T-helper 2 cell treated with Interferon-gamma antibody and Interleukin-4, amounts not matched to agents 5 μg/mL and 100 μg/mL, for 36 hours (primary cell): ENCODE results near the gene ANKRD39.

ENCODE experiments used
- DNase-seq: peaks from one replicate; pipeline ENCODE4 v3.0.0; 2021; ENCODE audit warnings: low spot score
- H3K27ac Mint-ChIP-seq: one replicate; pipeline ENCODE4 v1.8.0; 2021; ENCODE audit warnings: mild to moderate bottlenecking, mixed read lengths
- H3K27me3 Mint-ChIP-seq: one replicate; pipeline ENCODE4 v1.8.0; 2021; ENCODE audit warnings: low read depth, mixed read lengths
- H3K36me3 Mint-ChIP-seq: one replicate; pipeline ENCODE4 v1.8.0; 2021; ENCODE audit warnings: low read depth, mixed read lengths
- H3K4me1 Mint-ChIP-seq: one replicate; pipeline ENCODE4 v1.8.0; 2021; ENCODE audit warnings: low read depth, mixed read lengths
- H3K4me3 Mint-ChIP-seq: one replicate; pipeline ENCODE4 v1.8.0; 2022; ENCODE audit warnings: mild to moderate bottlenecking, moderate library complexity, mixed read lengths
- H3K9me3 Mint-ChIP-seq: one replicate; pipeline ENCODE4 v1.8.0; 2021; ENCODE audit warnings: mixed read lengths

The ANKRD39 gene

DNA sequence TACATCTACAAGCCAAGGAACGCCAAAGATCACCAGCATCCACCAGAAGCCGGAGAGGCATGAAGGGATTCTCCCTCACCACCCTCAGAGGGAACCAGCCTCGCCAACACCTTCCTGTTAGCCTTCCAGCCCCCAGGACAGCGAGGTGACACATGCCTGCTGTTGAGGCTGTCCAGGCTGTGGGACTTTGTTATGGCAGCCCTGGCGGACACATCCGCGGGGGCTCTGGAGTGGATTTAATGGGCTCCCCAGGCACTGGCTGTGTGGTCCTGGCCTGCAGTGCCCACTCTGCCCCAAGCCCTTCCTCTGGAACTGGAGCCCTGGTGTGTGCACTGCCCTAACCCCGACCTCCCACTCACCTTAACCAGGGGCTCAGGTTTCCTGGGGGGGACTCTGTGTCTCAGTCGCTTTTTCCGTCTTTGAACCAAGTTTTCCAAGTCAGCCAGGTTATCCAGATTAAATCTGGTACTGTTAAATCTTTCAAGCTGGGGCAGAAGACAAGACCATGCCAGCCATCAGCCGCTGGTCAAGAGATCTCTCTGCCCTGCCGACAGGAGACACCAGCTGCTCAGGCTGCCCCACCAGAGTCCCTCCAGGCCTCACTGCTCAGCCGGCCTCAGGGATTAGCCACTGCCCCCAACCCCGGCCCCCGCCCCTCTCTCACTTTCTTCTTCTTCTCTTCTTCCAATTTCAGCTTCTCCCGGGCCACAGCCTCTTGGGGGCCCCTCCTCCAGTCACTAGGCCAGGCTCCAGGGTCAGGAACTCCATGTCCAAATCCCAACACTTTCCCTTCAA lies 15.9 kb downstream of the ANKRD39 start:
- H3K4me3 Mint-ChIP-seq: no peak overlapping the region
- H3K27ac Mint-ChIP-seq: no peak overlapping the region
- DNase-seq: no peak
- no peaks in the 10 kb centered on the region for H3K9me3 Mint-ChIP-seq
- no peaks in the 10 kb centered on the region for H3K27me3 Mint-ChIP-seq
- peaks cover 12% of the 10 kb centered on the region for H3K4me1 Mint-ChIP-seq
- peaks cover 25% of the 10 kb centered on the region for H3K36me3 Mint-ChIP-seq

DNA sequence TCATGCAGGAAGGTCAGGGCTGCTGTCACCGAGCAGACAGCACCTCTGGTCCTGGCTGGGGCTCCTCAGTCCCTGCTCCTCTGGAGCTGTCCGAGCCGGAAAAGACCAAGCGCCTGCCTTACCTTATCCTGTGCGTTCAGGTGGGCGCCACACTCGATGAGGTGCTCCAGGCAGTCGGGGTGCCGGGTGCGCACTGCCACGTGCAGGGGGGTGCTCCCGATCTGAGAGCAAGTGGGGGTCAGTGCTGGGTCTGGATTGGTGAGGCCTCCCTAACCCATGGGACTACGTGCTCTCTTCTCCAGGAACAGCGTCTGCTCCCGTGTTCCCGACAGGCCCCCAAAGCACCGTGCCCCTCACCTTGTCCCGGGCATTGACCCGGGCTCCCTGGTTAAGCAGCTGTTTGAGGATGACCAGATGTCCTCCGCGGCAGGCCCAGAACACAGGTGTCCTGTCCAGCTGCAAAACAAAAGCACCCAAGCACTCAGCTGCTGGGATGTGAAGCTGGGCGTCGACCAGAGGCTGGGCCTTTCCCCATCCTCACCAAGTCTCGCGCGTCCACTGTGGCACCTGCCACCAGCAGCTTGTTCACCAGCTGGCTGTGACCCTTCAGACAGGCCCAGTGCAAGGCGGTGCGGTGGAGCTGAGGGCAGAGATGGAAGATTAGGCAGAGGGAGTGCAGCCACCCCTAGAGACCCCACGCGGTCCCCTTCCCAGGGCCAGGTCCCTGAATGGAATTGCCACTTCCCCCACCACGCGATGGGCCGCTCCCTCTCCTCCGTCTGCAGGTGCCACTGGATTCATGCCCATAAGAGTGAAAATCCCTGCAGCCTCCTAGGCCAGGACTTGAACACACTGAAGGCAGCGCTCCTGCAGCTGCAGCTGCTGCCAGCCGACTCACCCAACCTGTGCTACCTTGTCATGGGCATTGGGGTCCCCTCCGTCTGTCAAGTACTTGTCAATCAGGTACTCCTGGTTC lies 17.7 kb downstream of the ANKRD39 start:
- Mint-ChIP-seq H3K36me3 (peaks cover 22% of the 10 kb centered on the region), H3K27ac (peak overlapping the region; percentile 31), H3K4me1 (peaks cover 12% of the 10 kb centered on the region), H3K4me3 (peak overlapping the region; percentile 24), H3K27me3 (no peaks in the 10 kb centered on the region), H3K9me3 (no peaks in the 10 kb centered on the region)
- no peak for DNase-seq

DNA sequence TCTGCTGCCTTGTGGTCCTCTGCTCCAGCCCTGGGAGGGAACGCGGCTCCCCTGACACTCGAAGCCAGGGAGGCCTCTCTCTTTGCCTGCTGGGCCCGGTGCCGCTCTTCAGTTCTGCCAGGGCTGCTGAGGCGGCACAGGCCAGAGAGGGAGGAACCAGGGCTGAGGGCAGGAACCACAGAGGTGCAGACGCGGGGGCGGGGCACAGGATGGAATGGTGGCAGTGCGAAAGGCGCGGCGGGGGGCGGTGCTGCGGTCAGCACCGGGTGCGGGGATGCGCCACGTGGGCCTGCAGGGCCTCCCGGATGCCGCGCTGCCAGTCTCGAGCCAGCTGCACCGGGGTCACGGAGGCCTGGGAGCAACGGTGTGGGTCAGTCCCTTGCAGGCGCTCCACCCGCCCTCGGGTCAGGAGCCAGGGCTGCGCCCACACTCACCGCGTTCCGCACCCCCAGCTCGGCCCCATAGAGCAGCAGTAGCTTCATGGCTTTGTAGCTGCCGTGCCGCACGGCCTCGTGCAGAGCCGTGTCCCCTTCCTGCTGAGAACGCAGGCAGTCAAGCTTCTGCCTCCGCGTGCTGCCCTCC lies 18.4 kb downstream of the ANKRD39 start:
- peaks cover 12% of the 10 kb centered on the region for H3K4me1 Mint-ChIP-seq
- peak; percentile 82 for DNase-seq
- no peaks in the 10 kb centered on the region for H3K27me3 Mint-ChIP-seq
- no peaks in the 10 kb centered on the region for H3K9me3 Mint-ChIP-seq
- peaks cover 25% of the 10 kb centered on the region for H3K36me3 Mint-ChIP-seq
- peak overlapping the region; percentile 64 for H3K4me3 Mint-ChIP-seq
- H3K27ac Mint-ChIP-seq: peak overlapping the region; percentile 81

DNA sequence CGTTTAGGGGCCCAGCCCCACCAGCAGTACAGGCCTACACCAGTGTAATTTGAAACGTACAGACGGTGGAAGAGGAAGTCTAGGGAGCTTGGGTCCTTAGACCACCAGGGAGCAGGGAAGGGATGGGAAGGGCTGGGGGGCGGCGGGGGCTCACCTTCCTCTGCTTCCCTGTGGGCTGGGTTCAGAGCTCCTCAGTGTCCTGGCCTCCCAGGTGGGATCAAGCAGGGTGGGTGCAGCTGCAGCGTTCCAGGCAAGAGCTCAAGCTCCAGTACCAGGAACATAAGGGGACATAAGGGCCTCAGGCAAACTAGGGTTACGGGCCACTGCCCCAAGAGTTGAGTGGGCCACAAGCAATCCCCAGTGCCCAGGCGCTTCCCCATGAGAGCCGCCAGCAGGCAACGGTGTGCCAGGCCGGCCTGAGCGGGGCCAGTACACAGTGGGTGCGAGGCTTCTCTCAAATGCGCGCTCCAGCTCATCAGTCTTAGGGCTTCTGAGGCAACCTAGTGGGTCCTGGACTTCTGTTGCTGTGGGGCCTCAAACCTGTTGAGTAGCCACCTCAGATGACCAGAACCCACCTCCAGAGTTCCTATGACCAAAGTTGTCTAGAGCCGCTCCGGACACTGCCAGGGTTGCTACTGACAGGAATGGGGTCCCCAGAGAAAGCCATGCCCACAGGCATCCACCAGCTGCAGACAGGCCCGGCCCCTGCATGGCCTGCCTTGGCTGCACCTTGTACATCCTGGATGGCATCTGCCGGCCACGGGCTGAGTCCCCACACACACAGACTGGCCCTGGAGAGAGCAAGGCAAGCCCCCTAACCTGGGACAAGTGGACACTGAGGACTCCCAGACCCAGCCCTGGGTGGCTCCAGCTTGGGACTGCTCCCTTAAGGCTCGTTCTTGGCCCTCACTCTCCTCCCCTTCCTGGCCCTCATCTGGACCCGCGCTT lies 19.2 kb downstream of the ANKRD39 start:
- DNase-seq: no peak
- Mint-ChIP-seq H3K27ac (peak overlapping the region; percentile 81), H3K27me3 (no peaks in the 10 kb centered on the region), H3K4me1 (peaks cover 12% of the 10 kb centered on the region), H3K36me3 (peaks cover 24% of the 10 kb centered on the region), H3K4me3 (peak overlapping the region; percentile 64), H3K9me3 (no peaks in the 10 kb centered on the region)

DNA sequence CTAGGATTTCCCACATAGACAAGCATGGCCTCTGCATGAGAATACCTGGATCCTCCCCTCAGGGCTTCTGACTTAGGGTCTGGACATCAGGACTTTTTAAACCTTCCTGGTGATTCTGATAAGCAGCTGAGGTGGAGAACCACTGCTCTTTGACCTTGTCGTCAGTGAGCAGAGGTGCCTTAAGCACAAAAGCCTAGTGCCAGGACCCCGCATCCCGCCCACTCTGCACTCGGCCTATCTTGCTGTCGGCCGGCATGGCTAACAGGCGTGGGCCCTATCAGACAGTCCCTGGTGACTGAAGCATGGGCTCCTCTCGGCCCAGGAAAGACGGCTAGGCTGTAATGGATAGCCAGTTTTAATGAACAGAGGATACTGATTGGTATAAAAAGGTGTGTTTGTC lies 20.2 kb downstream of the ANKRD39 start:
- no peaks in the 10 kb centered on the region for H3K9me3 Mint-ChIP-seq
- no peak for DNase-seq
- H3K4me1 Mint-ChIP-seq: peaks cover 8% of the 10 kb centered on the region
- no peak overlapping the region for H3K27ac Mint-ChIP-seq
- no peak overlapping the region for H3K4me3 Mint-ChIP-seq
- no peaks in the 10 kb centered on the region for H3K27me3 Mint-ChIP-seq
- peaks cover 29% of the 10 kb centered on the region for H3K36me3 Mint-ChIP-seq

DNA sequence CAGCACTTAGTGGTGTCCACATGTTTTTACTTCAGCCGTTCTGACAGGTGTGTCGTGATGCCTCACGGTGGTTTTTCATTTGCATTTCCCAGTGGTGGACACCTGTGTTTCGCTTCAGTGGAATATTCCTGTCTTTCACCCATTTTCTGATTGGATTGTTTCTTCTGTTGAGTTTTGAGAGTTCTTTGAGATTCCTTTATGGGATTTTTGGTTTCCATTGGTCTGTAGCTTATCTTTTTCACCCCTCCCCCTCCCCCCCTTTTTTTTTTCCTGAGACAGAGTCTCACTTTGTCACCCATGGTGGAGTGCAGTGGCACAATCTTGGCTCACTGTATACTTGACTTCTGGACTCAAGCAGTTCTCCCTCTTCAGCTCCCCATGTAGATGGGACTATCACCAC lies 22.0 kb downstream of the ANKRD39 start:
- H3K27ac Mint-ChIP-seq: no peak overlapping the region
- peaks cover 8% of the 10 kb centered on the region for H3K4me1 Mint-ChIP-seq
- DNase-seq: no peak
- H3K9me3 Mint-ChIP-seq: no peaks in the 10 kb centered on the region
- H3K27me3 Mint-ChIP-seq: no peaks in the 10 kb centered on the region
- H3K36me3 Mint-ChIP-seq: peaks cover 36% of the 10 kb centered on the region
- no peak overlapping the region for H3K4me3 Mint-ChIP-seq

DNA sequence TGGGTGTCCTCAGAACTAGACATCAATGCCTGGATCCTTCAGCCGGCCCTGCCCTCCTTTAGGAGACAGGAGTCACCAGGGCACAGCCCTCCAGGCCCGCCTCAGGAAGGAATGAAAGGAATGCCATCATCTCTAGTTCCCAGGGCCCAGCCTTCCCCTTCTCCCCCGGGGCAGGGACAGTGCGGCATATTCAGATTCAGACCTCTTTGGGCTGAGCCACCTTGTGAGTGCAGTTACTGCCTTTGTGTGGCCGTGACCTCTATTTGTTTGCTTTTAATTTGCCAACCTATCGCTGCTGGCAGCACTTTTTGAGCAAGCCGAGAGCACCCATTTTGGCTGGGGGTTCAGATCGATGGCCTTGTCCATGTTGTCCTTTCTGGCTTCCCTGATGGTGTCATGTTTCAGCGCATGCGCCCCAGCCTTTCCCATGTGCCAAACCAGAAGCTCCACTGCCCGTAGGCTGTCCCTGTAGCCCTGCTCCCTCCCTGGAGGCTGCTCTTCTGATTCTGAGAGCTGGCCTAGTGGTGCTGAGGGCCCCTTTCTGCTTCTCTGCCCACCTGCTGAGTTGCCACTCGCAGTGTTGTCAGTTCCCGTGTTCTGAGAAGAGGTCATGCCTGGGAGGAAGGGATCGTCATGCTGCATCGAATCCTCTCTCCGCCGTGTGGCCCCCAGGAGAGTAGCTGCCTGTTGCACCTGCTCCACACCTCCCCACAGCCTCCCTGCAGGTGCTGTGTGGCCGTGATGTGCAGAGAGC lies 24.9 kb downstream of the ANKRD39 start:
- peaks cover 53% of the 10 kb centered on the region for H3K36me3 Mint-ChIP-seq
- no peaks in the 10 kb centered on the region for H3K27me3 Mint-ChIP-seq
- DNase-seq: no peak
- H3K9me3 Mint-ChIP-seq: no peaks in the 10 kb centered on the region
- no peak overlapping the region for H3K4me3 Mint-ChIP-seq
- no peaks in the 10 kb centered on the region for H3K4me1 Mint-ChIP-seq
- H3K27ac Mint-ChIP-seq: no peak overlapping the region

DNA sequence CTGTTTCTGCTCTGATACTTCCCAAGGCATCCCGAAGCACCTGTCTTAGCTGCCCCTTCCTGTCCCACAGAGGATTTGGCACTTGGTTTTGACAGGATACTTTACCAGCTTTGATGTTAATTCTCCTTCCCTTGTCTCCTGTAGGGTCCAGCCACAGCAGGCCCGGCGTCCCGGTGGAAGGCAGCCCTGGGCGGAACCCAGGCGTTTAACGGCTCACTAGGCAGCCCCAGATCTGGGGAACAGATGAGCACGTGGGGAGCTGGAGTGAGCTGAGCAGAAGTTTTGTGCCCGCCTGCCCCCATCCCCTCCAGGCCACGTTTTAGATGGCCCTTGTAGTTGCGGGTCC lies 25.4 kb downstream of the ANKRD39 start:
- DNase-seq: no peak
- H3K27me3 Mint-ChIP-seq: no peaks in the 10 kb centered on the region
- no peaks in the 10 kb centered on the region for H3K4me1 Mint-ChIP-seq
- H3K9me3 Mint-ChIP-seq: no peaks in the 10 kb centered on the region
- no peak overlapping the region for H3K27ac Mint-ChIP-seq
- no peak overlapping the region for H3K4me3 Mint-ChIP-seq
- peaks cover 57% of the 10 kb centered on the region for H3K36me3 Mint-ChIP-seq

DNA sequence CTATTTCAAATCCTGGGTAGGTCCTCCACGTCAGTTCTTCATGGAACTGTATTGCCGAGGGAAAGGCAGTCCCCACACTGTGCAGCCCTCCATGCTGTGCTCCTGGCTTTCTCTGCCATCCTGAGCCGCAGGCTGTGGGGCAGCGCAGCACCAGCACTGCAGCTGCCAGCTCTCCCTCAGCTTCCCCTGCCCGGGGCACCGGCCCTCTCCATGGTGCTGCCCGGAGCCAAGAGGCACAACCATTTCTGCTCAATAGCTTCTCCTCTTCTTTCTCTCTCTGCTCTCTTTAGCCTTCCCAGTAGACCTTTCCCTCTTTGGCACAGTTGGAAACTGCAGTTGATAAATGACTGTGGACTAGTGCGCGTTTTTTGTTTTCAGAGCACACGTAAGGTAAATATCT lies 26.1 kb downstream of the ANKRD39 start:
- H3K36me3 Mint-ChIP-seq: peaks cover 52% of the 10 kb centered on the region
- H3K4me3 Mint-ChIP-seq: no peak overlapping the region
- H3K27me3 Mint-ChIP-seq: no peaks in the 10 kb centered on the region
- H3K9me3 Mint-ChIP-seq: no peaks in the 10 kb centered on the region
- no peak for DNase-seq
- H3K4me1 Mint-ChIP-seq: no peaks in the 10 kb centered on the region
- no peak overlapping the region for H3K27ac Mint-ChIP-seq

DNA sequence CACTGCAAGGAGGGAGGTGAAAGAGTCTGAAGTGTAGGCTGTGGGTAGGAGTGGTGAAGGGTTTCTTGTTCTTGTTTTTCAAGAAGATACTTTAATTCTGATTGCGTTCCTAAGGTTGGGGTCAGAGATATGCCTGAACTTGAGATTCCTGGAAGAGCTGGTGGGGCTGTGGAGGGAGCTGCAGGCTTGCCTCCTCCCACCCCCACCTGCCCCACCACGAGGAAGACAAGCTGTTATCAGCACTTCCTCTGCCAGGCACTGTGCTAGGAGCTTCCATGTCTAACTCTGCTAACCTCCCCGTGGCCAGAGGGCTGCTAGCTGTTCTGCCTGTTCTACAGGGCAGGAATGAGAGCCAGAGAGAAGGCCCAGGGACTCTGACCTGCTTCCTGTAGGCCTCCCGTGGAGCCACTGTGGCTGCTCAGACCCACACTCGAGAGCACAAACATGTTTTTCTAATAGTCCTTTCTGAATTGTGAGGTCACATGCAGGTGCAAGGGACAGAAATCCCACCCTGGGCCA lies 27.7 kb downstream of the ANKRD39 start:
- Mint-ChIP-seq H3K9me3 (no peaks in the 10 kb centered on the region), H3K36me3 (peaks cover 49% of the 10 kb centered on the region), H3K27ac (peak overlapping the region; percentile 46), H3K4me1 (no peaks in the 10 kb centered on the region), H3K27me3 (no peaks in the 10 kb centered on the region), H3K4me3 (no peak overlapping the region)
- DNase-seq: no peak

DNA sequence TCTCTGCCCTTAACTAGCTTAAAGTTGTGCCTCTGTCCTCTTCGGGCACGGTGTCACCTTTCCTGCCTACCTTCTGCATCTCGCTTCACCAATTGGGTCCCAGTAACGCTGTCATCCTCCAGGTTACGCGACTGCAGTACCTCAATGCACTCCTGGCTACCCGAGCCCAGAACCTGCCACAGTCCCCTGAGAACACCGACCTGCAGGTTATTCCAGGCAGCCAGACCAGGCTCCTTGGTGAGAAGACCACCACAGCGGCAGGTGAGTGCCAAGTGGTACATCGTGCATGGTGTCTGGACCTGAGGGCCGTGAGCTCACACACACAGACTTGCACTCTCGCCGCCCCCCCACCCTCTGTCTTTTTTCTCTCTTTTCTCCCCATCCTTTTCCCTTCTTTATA lies 28.9 kb downstream of the ANKRD39 start:
- H3K27ac Mint-ChIP-seq: no peak overlapping the region

DNA sequence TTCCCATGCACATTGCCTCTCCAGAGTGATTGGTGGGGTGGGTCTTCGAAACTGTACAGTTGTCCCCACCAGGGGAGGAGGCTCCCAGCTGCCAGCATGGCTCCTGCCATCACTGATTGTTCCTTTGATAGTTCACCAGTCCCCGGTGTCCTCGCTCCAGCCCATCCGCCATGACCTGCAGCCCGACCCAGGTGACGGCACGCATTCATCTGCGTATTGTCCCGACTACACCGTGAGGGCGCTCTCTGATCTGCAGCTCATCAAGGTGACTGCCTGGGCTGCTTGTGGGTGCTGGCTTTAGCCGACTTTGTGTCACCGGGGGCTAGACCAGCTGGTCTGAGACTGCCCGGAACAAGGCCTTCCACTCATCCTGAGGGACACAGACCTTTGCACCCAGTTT lies 29.4 kb downstream of the ANKRD39 start:
- no peak overlapping the region for H3K27ac Mint-ChIP-seq
- H3K4me3 Mint-ChIP-seq: no peak overlapping the region
- no peak for DNase-seq
- no peaks in the 10 kb centered on the region for H3K4me1 Mint-ChIP-seq
- H3K9me3 Mint-ChIP-seq: no peaks in the 10 kb centered on the region
- no peaks in the 10 kb centered on the region for H3K27me3 Mint-ChIP-seq
- peaks cover 46% of the 10 kb centered on the region for H3K36me3 Mint-ChIP-seq

More for the DNA sequence above, 28.9 kb downstream of the ANKRD39 start:
- Mint-ChIP-seq H3K4me3 (no peak overlapping the region), H3K4me1 (no peaks in the 10 kb centered on the region), H3K27me3 (no peaks in the 10 kb centered on the region), H3K9me3 (no peaks in the 10 kb centered on the region), H3K36me3 (peaks cover 49% of the 10 kb centered on the region)
- DNase-seq: no peak
